GM23338 (cell line): Measurements from ENCODE around the gene CNTN1. TPM values are rescaled to one million over a fixed set of nuclear protein-coding genes. Genes with fewer than 3 reads are reported as not detected.

Experiments used
- ATAC-seq: fragments of 200-7000 bp; cut with Tn5 transposase; 3 replicates; pipeline ENCODE4 v1.9.1; 2020
- DNase-seq: peaks from one replicate; pipeline ENCODE4 v3.0.0-alpha.2; 2015; ENCODE audit warnings: low spot score
- H2AFZ ChIP-seq: fragments of 200-600 bp; sonication (generic); 2 replicates; pipeline ENCODE4 v1.8.0; 2016; ENCODE audit warnings: antibody characterized with exemption, mild to moderate bottlenecking, moderate library complexity
- H3F3A ChIP-seq: fragments of 200-600 bp; sonication (generic); replicated peaks from 2 replicates; pipeline ENCODE4 v1.8.0; 2017; ENCODE audit warnings: antibody characterized with exemption, mixed run types, low read depth
- H3K27ac ChIP-seq: fragments of 200-600 bp; sonication (generic); 2 replicates; pipeline ENCODE4 v1.6.1; 2016; ENCODE audit warnings: low read depth
- H3K27me3 ChIP-seq: fragments of 200-600 bp; sonication (generic); 2 replicates; pipeline ENCODE4 v1.8.0; 2016; ENCODE audit warnings: mild to moderate bottlenecking, mixed run types, moderate library complexity; ENCODE audit not compliant: insufficient read depth
- H3K36me3 ChIP-seq: fragments of 200-600 bp; sonication (generic); 2 replicates; pipeline ENCODE4 v1.8.0; 2016; ENCODE audit warnings: mild to moderate bottlenecking; ENCODE audit not compliant: insufficient read depth
- H3K4me1 ChIP-seq: fragments of 200-600 bp; sonication (generic); 2 replicates; pipeline ENCODE4 v1.8.0; 2016; ENCODE audit warnings: mild to moderate bottlenecking, moderate library complexity; ENCODE audit not compliant: insufficient read depth
- H3K4me2 ChIP-seq: fragments of 200-600 bp; sonication (generic); 2 replicates; pipeline ENCODE4 v1.7.1; 2017; ENCODE audit warnings: mixed run types
- H3K4me3 ChIP-seq: fragments of 200-600 bp; sonication (generic); 2 replicates; pipeline ENCODE4 v1.6.1; 2016; ENCODE audit warnings: mixed run types
- H3K79me2 ChIP-seq: fragments of 200-600 bp; sonication (generic); replicated peaks from 2 replicates; pipeline ENCODE4 v1.8.0; 2017; ENCODE audit warnings: mild to moderate bottlenecking; ENCODE audit not compliant: insufficient read depth
- H3K9me2 ChIP-seq: fragments of 200-600 bp; sonication (generic); 2 replicates; pipeline ENCODE4 v1.8.0; 2017; ENCODE audit not compliant: insufficient read depth
- H4K20me1 ChIP-seq: fragments of 200-600 bp; sonication (generic); replicated peaks from 2 replicates; pipeline ENCODE4 v1.8.0; 2017; ENCODE audit warnings: mild to moderate bottlenecking; ENCODE audit not compliant: insufficient read depth
- H3K27ac Mint-ChIP-seq: 2 replicates; pipeline ENCODE4 v1.8.0; 2020; ENCODE audit warnings: inconsistent platforms, mild to moderate bottlenecking, moderate library complexity, mixed read lengths
- H3K27me3 Mint-ChIP-seq: 3 replicates; pipeline ENCODE4 v1.8.0; 2022; ENCODE audit warnings: low read depth, mild to moderate bottlenecking, moderate library complexity, mixed read lengths, inconsistent platforms; ENCODE audit not compliant: insufficient read depth, poor library complexity
- H3K36me3 Mint-ChIP-seq: 3 replicates; pipeline ENCODE4 v1.8.0; 2021; ENCODE audit warnings: low read depth, mild to moderate bottlenecking, inconsistent platforms, moderate library complexity, mixed read lengths
- H3K4me1 Mint-ChIP-seq: 3 replicates; pipeline ENCODE4 v1.8.0; 2020; ENCODE audit warnings: mild to moderate bottlenecking, inconsistent platforms, mixed read lengths
- H3K4me3 Mint-ChIP-seq: 3 replicates; pipeline ENCODE4 v1.8.0; 2021; ENCODE audit warnings: moderate library complexity, mild to moderate bottlenecking, inconsistent platforms, mixed read lengths
- H3K9me3 Mint-ChIP-seq: 3 replicates; pipeline ENCODE4 v1.8.0; 2020; ENCODE audit warnings: moderate library complexity, mild to moderate bottlenecking, inconsistent platforms, mixed read lengths
- CREB1 ChIP-seq: fragments of 250-450 bp; sonication (Bioruptor Pico); IDR thresholded peaks from 2 replicates; pipeline ENCODE4 v1.5.0; 2020; ENCODE audit warnings: low read depth, mild to moderate bottlenecking, moderate library complexity
- EZH2 ChIP-seq: fragments of 200-600 bp; sonication (generic); IDR thresholded peaks from one replicate; pipeline ENCODE4 v1.8.0; 2017; ENCODE audit warnings: antibody characterized with exemption, mild to moderate bottlenecking, low read depth; ENCODE audit not compliant: unreplicated experiment
- EZH2phosphoT487 ChIP-seq: fragments of 200-600 bp; sonication (generic); IDR thresholded peaks from one replicate; pipeline ENCODE4 v1.8.1; 2018; ENCODE audit warnings: antibody characterized with exemption; ENCODE audit not compliant: unreplicated experiment
- JUNB ChIP-seq: IDR thresholded peaks from one replicate; pipeline ENCODE4 v1.6.1; 2016; ENCODE audit warnings: antibody characterized with exemption; ENCODE audit not compliant: unreplicated experiment
- NANOG ChIP-seq: IDR thresholded peaks from 2 replicates; pipeline ENCODE4 v1.6.1; 2016; ENCODE audit warnings: antibody characterized with exemption, borderline replicate concordance
- POLR2AphosphoS5 ChIP-seq: IDR thresholded peaks from 2 replicates; pipeline ENCODE4 v1.6.1; 2016; ENCODE audit warnings: antibody characterized with exemption, low read depth
- STAT1 ChIP-seq: IDR thresholded peaks from one replicate; pipeline ENCODE4 v1.6.1; 2016; ENCODE audit warnings: antibody characterized with exemption; ENCODE audit not compliant: unreplicated experiment
- ZNF114 ChIP-seq: fragments of 250-450 bp; sonication (Bioruptor Pico); IDR thresholded peaks from 2 replicates; pipeline ENCODE4 v1.5.0; 2020; ENCODE audit warnings: mild to moderate bottlenecking, moderate library complexity
- ZNF331 ChIP-seq: fragments of 250-450 bp; sonication (Bioruptor Pico); IDR thresholded peaks from 2 replicates; pipeline ENCODE4 v1.5.0; 2020; ENCODE audit warnings: low read depth, mild to moderate bottlenecking, moderate library complexity
- polyA plus RNA-seq: library from polyadenylated mRNA; unstranded; fragments of >200 nt; fragmentation: Nextera tagmentation; extraction: Ambion mirVana; gene quantifications from 2 replicates; pipeline ENCODE4 v1.2.1, GENCODE V29; 2016
- total RNA-seq: library from RNA; depleted of rRNA; stranded (reverse); fragments of >200 nt; shearing (Covaris generic); gene quantifications from 2 replicates; pipeline ENCODE4 v1.2.3, GENCODE V29; 2014
- TF ChIP-seq, protein P1 (sequence below): IDR thresholded peaks from 2 replicates; pipeline ENCODE4 v1.6.1; 2016; ENCODE audit warnings: antibody characterized with exemption
- TF ChIP-seq, protein P2 (sequence below): IDR thresholded peaks from one replicate; pipeline ENCODE4 v1.6.1; 2018; ENCODE audit warnings: antibody characterized with exemption; ENCODE audit not compliant: unreplicated experiment
- TF ChIP-seq, protein P3 (sequence below): fragments of 250-450 bp; sonication (Bioruptor Pico); IDR thresholded peaks from 2 replicates; pipeline ENCODE4 v1.5.0; 2020; ENCODE audit warnings: mild to moderate bottlenecking, moderate library complexity
- TF ChIP-seq, protein P4 (sequence below), 2 experiments: fragments of 200-600 bp in 1 of 2; sonication (generic) in 1 of 2; conservative IDR thresholded peaks; 2 replicates each; pipeline versions ENCODE4 v1.5.1 to v1.6.1; 2016 to 2017; ENCODE audit warnings: antibody characterized with exemption in 2 of 2, low read depth in 2 of 2, mild to moderate bottlenecking in 2 of 2, moderate library complexity in 1 of 2

The CNTN1 gene
- total and polyA plus RNA-seq, 2 experiments from 2014 or later: 5.0 to 27.0 TPM

DNA sequence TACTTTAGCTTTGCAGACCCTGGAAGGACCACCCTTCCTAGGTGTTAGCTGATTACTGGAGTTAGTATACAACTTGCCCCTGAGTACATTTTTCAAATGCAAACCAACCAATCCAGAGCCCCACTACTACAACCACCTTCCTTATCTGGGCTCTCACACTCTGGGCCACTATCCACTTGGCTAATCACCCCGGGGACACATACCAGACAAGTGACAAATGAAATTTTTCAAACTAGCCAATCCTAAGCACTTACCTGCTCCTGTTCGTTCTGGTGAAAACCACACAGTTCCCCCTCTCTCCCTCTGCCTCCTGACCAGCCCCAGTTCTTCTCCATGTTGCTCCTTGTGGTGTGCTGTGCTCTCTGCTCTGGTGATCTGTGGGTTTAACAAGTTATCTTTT lies 140.4 kb downstream of the CNTN1 start:
- no peaks in the 10 kb centered on the region for H3K36me3 Mint-ChIP-seq
- DNase-seq (no peak), ATAC-seq (no peak)
- no peaks in the 10 kb centered on the region for H3K9me2 ChIP-seq
- no peak overlapping the region for H2AFZ ChIP-seq
- no peaks in the 10 kb centered on the region for H3K36me3 ChIP-seq
- no peaks in the 10 kb centered on the region; the same call in 2 of the 3 replicates for H3K9me3 Mint-ChIP-seq
- no peaks in the 10 kb centered on the region for H4K20me1 ChIP-seq
- no peak overlapping the region for H3K4me2 ChIP-seq
- H3K4me1 ChIP-seq: peaks cover 16% of the 10 kb centered on the region
- no peaks in the 10 kb centered on the region for H3K79me2 ChIP-seq
- no peak overlapping the region for H3K4me3 Mint-ChIP-seq
- H3K4me3 ChIP-seq: no peak overlapping the region
- H3F3A ChIP-seq: no peaks in the 10 kb centered on the region
- TF ChIP-seq, protein P1, sequence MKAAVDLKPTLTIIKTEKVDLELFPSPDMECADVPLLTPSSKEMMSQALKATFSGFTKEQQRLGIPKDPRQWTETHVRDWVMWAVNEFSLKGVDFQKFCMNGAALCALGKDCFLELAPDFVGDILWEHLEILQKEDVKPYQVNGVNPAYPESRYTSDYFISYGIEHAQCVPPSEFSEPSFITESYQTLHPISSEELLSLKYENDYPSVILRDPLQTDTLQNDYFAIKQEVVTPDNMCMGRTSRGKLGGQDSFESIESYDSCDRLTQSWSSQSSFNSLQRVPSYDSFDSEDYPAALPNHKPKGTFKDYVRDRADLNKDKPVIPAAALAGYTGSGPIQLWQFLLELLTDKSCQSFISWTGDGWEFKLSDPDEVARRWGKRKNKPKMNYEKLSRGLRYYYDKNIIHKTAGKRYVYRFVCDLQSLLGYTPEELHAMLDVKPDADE: no peak
- TF ChIP-seq, protein P2, sequence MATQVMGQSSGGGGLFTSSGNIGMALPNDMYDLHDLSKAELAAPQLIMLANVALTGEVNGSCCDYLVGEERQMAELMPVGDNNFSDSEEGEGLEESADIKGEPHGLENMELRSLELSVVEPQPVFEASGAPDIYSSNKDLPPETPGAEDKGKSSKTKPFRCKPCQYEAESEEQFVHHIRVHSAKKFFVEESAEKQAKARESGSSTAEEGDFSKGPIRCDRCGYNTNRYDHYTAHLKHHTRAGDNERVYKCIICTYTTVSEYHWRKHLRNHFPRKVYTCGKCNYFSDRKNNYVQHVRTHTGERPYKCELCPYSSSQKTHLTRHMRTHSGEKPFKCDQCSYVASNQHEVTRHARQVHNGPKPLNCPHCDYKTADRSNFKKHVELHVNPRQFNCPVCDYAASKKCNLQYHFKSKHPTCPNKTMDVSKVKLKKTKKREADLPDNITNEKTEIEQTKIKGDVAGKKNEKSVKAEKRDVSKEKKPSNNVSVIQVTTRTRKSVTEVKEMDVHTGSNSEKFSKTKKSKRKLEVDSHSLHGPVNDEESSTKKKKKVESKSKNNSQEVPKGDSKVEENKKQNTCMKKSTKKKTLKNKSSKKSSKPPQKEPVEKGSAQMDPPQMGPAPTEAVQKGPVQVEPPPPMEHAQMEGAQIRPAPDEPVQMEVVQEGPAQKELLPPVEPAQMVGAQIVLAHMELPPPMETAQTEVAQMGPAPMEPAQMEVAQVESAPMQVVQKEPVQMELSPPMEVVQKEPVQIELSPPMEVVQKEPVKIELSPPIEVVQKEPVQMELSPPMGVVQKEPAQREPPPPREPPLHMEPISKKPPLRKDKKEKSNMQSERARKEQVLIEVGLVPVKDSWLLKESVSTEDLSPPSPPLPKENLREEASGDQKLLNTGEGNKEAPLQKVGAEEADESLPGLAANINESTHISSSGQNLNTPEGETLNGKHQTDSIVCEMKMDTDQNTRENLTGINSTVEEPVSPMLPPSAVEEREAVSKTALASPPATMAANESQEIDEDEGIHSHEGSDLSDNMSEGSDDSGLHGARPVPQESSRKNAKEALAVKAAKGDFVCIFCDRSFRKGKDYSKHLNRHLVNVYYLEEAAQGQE: no peak
- TF ChIP-seq STAT1: no peak
- TF ChIP-seq EZH2phosphoT487: no peak
- TF ChIP-seq JUNB: no peak
- TF ChIP-seq, protein P3, sequence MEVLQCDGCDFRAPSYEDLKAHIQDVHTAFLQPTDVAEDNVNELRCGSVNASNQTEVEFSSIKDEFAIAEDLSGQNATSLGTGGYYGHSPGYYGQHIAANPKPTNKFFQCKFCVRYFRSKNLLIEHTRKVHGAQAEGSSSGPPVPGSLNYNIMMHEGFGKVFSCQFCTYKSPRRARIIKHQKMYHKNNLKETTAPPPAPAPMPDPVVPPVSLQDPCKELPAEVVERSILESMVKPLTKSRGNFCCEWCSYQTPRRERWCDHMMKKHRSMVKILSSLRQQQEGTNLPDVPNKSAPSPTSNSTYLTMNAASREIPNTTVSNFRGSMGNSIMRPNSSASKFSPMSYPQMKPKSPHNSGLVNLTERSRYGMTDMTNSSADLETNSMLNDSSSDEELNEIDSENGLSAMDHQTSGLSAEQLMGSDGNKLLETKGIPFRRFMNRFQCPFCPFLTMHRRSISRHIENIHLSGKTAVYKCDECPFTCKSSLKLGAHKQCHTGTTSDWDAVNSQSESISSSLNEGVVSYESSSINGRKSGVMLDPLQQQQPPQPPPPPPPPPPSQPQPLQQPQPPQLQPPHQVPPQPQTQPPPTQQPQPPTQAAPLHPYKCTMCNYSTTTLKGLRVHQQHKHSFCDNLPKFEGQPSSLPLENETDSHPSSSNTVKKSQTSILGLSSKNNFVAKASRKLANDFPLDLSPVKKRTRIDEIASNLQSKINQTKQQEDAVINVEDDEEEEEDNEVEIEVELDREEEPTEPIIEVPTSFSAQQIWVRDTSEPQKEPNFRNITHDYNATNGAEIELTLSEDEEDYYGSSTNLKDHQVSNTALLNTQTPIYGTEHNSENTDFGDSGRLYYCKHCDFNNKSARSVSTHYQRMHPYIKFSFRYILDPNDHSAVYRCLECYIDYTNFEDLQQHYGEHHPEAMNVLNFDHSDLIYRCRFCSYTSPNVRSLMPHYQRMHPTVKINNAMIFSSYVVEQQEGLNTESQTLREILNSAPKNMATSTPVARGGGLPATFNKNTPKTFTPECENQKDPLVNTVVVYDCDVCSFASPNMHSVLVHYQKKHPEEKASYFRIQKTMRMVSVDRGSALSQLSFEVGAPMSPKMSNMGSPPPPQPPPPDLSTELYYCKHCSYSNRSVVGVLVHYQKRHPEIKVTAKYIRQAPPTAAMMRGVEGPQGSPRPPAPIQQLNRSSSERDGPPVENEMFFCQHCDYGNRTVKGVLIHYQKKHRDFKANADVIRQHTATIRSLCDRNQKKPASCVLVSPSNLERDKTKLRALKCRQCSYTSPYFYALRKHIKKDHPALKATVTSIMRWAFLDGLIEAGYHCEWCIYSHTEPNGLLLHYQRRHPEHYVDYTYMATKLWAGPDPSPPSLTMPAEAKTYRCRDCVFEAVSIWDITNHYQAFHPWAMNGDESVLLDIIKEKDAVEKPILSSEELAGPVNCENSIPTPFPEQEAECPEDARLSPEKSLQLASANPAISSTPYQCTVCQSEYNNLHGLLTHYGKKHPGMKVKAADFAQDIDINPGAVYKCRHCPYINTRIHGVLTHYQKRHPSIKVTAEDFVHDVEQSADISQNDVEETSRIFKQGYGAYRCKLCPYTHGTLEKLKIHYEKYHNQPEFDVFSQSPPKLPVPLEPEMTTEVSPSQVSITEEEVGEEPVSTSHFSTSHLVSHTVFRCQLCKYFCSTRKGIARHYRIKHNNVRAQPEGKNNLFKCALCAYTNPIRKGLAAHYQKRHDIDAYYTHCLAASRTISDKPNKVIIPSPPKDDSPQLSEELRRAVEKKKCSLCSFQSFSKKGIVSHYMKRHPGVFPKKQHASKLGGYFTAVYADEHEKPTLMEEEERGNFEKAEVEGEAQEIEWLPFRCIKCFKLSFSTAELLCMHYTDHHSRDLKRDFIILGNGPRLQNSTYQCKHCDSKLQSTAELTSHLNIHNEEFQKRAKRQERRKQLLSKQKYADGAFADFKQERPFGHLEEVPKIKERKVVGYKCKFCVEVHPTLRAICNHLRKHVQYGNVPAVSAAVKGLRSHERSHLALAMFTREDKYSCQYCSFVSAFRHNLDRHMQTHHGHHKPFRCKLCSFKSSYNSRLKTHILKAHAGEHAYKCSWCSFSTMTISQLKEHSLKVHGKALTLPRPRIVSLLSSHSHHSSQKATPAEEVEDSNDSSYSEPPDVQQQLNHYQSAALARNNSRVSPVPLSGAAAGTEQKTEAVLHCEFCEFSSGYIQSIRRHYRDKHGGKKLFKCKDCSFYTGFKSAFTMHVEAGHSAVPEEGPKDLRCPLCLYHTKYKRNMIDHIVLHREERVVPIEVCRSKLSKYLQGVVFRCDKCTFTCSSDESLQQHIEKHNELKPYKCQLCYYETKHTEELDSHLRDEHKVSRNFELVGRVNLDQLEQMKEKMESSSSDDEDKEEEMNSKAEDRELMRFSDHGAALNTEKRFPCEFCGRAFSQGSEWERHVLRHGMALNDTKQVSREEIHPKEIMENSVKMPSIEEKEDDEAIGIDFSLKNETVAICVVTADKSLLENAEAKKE (CRISPR knock-in tag): no peak
- TF ChIP-seq POLR2AphosphoS5: no peak
- TF ChIP-seq, protein P4, sequence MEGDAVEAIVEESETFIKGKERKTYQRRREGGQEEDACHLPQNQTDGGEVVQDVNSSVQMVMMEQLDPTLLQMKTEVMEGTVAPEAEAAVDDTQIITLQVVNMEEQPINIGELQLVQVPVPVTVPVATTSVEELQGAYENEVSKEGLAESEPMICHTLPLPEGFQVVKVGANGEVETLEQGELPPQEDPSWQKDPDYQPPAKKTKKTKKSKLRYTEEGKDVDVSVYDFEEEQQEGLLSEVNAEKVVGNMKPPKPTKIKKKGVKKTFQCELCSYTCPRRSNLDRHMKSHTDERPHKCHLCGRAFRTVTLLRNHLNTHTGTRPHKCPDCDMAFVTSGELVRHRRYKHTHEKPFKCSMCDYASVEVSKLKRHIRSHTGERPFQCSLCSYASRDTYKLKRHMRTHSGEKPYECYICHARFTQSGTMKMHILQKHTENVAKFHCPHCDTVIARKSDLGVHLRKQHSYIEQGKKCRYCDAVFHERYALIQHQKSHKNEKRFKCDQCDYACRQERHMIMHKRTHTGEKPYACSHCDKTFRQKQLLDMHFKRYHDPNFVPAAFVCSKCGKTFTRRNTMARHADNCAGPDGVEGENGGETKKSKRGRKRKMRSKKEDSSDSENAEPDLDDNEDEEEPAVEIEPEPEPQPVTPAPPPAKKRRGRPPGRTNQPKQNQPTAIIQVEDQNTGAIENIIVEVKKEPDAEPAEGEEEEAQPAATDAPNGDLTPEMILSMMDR (conservative IDR thresholded peaks at IDR 0.05; ENCODE audit: low read depth in 2 of 2): no peak
- TF ChIP-seq CREB1 (CRISPR knock-in tag): no peak
- no peak for TF ChIP-seq EZH2
- TF ChIP-seq ZNF331 (CRISPR knock-in tag): no peak
- TF ChIP-seq ZNF114 (CRISPR knock-in tag): no peak
- TF ChIP-seq NANOG: no peak
- H3K27ac ChIP-seq: no peak overlapping the region
- peak overlapping the region; percentile 64 for H3K27ac Mint-ChIP-seq
- peaks cover 19% of the 10 kb centered on the region; the same call in 2 of the 3 replicates for H3K4me1 Mint-ChIP-seq
- H3K27me3 Mint-ChIP-seq: peaks cover 5% of the 10 kb centered on the region
- H3K27me3 ChIP-seq: no peaks in the 10 kb centered on the region
